Anterior cingulate cortex (tissue), 58 donors: ENCODE measurements around the gene PLPPR2.
"Not testable (repeated sequence)": the region's sequence is repeated elsewhere in the genome, so short reads cannot be mapped to it uniquely, and the experiment has no call there.

Experiments
- DNase-seq, 58 donors: peaks; one replicate each; lab custom pipeline; 2025; lab: John Stamatoyannopoulos, UW

PLPPR2 gene

GRCh38 chr19:11390359-11390758 lies 35.1 kb downstream of the PLPPR2 start:
- no peak for DNase-seq

GRCh38 chr19:11390933-11391680 lies 35.9 kb downstream of the PLPPR2 start:
- no peak for DNase-seq

- no peak for DNase-seq
Measured at GRCh38 chr19:11397089-11397610, 41.9 kb downstream of the PLPPR2 start.

- no peak for DNase-seq
Measured at GRCh38 chr19:11399667-11400066, 44.4 kb downstream of the PLPPR2 start.

- DNase-seq: no peak
Measured at GRCh38 chr19:11400798-11401197, 45.6 kb downstream of the PLPPR2 start.

- no peak for DNase-seq
Measured at GRCh38 chr19:11401808-11402543, 46.7 kb downstream of the PLPPR2 start.

GRCh38 chr19:11404588-11405222 lies 49.5 kb downstream of the PLPPR2 start:
- no peak for DNase-seq

GRCh38 chr19:11405846-11406643 lies 50.8 kb downstream of the PLPPR2 start:
- no peak for DNase-seq

- DNase-seq: not testable (repeated sequence)
Measured at GRCh38 chr19:11406703-11407236, 51.5 kb downstream of the PLPPR2 start.

GRCh38 chr19:11408591-11408990 lies 53.4 kb downstream of the PLPPR2 start:
- DNase-seq: no peak

GRCh38 chr19:11410682-11411081 lies 55.5 kb downstream of the PLPPR2 start:
- no peak for DNase-seq

- DNase-seq: no peak
Measured at GRCh38 chr19:11414544-11414943, 59.3 kb downstream of the PLPPR2 start.
